Caco-2 (cell line): ENCODE measurements around the gene CAMK2G. TPM values are rescaled to one million over a fixed set of nuclear protein-coding genes. Genes with fewer than 3 reads are reported as not detected.

ENCODE experiments used
- BruUV-seq: library from RNA; stranded (reverse); fragments of 400-500 nt; replicated peaks from 2 replicates; lab custom pipeline; 2021; lab: Mats Ljungman, UMichigan
- CTCF ChIA-PET: fragments of 300-600 bp; sonication (Branson Sonifier 250); formaldehyde crosslinking; loops from one replicate; lab custom pipeline; 2022; ENCODE audit warnings: antibody characterized with exemption; lab: Charles Lee
- POLR2A ChIA-PET: fragments of 300-600 bp; sonication (Branson Sonifier 250); formaldehyde crosslinking; loops from one replicate; lab custom pipeline; 2022; ENCODE audit warnings: antibody characterized with exemption; lab: Charles Lee
- DNase-seq, 2 experiments: peaks; one replicate each; pipeline versions ENCODE4 v3.0.0 to v3.0.0-alpha.2; 2020 to 2022
- H3K27me3 ChIP-seq: replicated peaks from 2 replicates; pipeline ENCODE4 v1.6.0; 2011; ENCODE audit warnings: low read length; ENCODE audit not compliant: control insufficient read depth, insufficient read depth
- H3K36me3 ChIP-seq: 2 replicates; pipeline ENCODE4 v1.5.1; 2011; ENCODE audit warnings: low read length; ENCODE audit not compliant: control insufficient read depth, insufficient read depth
- H3K4me1 ChIP-seq: fragments of 250-450 bp; sonication (Bioruptor Pico); 2 replicates; pipeline ENCODE4 v1.5.1; 2020; ENCODE audit warnings: mild to moderate bottlenecking
- H3K4me3 ChIP-seq: 2 replicates; pipeline ENCODE4 v1.5.1; 2011; ENCODE audit warnings: low read depth, mild to moderate bottlenecking, control low read depth, low read length
- H3K9me3 ChIP-seq: fragments of 250-450 bp; sonication (Bioruptor Pico); 2 replicates; pipeline ENCODE4 v1.5.1; 2020; ENCODE audit warnings: mild to moderate bottlenecking, moderate library complexity
- H3K27ac Mint-ChIP-seq: one replicate; pipeline ENCODE4 v1.8.0; 2022; ENCODE audit warnings: mixed read lengths; ENCODE audit not compliant: unreplicated experiment
- H3K27me3 Mint-ChIP-seq: one replicate; pipeline ENCODE4 v1.8.0; 2022; ENCODE audit warnings: mixed read lengths; ENCODE audit not compliant: insufficient read depth, unreplicated experiment
- H3K36me3 Mint-ChIP-seq: one replicate; pipeline ENCODE4 v1.8.0; 2022; ENCODE audit warnings: mild to moderate bottlenecking, mixed read lengths; ENCODE audit not compliant: insufficient read depth, unreplicated experiment
- H3K4me1 Mint-ChIP-seq: one replicate; pipeline ENCODE4 v1.8.0; 2022; ENCODE audit warnings: low read depth, mixed read lengths; ENCODE audit not compliant: unreplicated experiment
- H3K4me3 Mint-ChIP-seq: one replicate; pipeline ENCODE4 v1.8.0; 2022; ENCODE audit warnings: mild to moderate bottlenecking, moderate library complexity, mixed read lengths; ENCODE audit not compliant: unreplicated experiment
- H3K9me3 Mint-ChIP-seq: one replicate; pipeline ENCODE4 v1.8.0; 2022; ENCODE audit warnings: mixed read lengths; ENCODE audit not compliant: unreplicated experiment
- CTCF ChIP-seq, 2 experiments: fragments of 200-600 bp in 1 of 2; IDR thresholded peaks; 1 replicate in 1 of 2; 2 replicates in 1 of 2; pipeline versions ENCODE4 v1.5.1 to v1.8.0; 2011 to 2022; ENCODE audit warnings: antibody characterized with exemption in 1 of 2, control low read depth in 1 of 2, inconsistent platforms in 1 of 2, low read depth in 1 of 2, low read length in 1 of 2, mild to moderate bottlenecking in 1 of 2, moderate library complexity in 1 of 2; ENCODE audit not compliant: insufficient read depth in 1 of 2, severe bottlenecking in 1 of 2, unreplicated experiment in 1 of 2
- intact Hi-C: fragments of 100-400 bp; cut with micrococcal nuclease; formaldehyde crosslinking; loops from one replicate; pipeline ENCODE4 v1.10.0; 2022; ENCODE audit not compliant: unreplicated experiment
- total RNA-seq: library from RNA; stranded (reverse); gene quantifications from 2 replicates; pipeline ENCODE4 v1.2.3, GENCODE V29; 2022

CAMK2G gene
- total RNA-seq, 1 experiment from 2014 or later, result 78.8 TPM

DNA sequence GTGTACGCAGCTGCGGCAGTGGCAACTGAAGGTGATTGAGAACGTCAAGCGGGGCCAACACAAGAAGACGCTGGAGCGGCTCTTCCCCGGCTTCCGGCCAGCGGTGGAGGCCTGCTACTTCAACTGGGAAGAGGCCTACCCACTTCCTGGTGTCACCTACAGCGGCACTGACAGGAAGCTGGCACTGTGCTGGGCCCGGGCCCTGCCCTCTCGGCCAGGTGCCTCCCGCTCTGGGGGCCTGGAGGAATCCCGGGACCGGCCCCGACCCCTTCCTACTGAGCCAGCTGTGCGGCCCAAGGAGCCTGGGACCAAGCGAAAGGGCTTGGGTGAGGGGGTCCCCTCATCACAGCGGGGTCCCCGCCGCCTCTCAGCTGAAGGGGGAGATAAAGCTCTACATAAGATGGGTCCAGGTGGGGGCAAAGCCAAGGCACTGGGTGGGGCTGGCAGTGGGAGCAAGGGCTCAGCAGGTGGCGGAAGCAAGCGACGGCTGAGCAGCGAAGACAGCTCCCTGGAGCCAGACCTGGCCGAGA is 82.4 kb downstream of the CAMK2G start:
- DNase-seq, result no peak
- Histone ChIP-seq H3K4me1 (no peaks in the 10 kb centered on the region), H3K4me3 (no peak overlapping the region), H3K36me3 (peaks cover 1% of the 10 kb centered on the region), H3K27me3 (no peaks in the 10 kb centered on the region), H3K9me3 (no peaks in the 10 kb centered on the region)
- no peak overlapping the region for H3K4me3 Mint-ChIP-seq
- no peaks in the 10 kb centered on the region for H3K27me3 Mint-ChIP-seq
- no peaks in the 10 kb centered on the region for H3K9me3 Mint-ChIP-seq
- POLR2A ChIA-PET, result no interaction called here
- H3K4me1 Mint-ChIP-seq, result no peaks in the 10 kb centered on the region
- H3K27ac Mint-ChIP-seq, result no peak overlapping the region
- CTCF ChIA-PET, result no interaction called here
- no TSS peak for BruUV-seq
- H3K36me3 Mint-ChIP-seq, result peaks cover 67% of the 10 kb centered on the region
- no peak for TF ChIP-seq CTCF (IDR thresholded peaks at IDR 0.05; ENCODE audit: insufficient read depth in 1 of 2, low read depth in 1 of 2, low read length in 1 of 2, severe bottlenecking in 1 of 2, unreplicated experiment in 1 of 2)
- intact Hi-C loops, result no loop called here

- ChIA-PET CTCF (no interaction called here), POLR2A (no interaction called here)
- Mint-ChIP-seq H3K27me3 (no peaks in the 10 kb centered on the region), H3K27ac (no peak overlapping the region), H3K36me3 (peaks cover 70% of the 10 kb centered on the region), H3K4me3 (no peak overlapping the region), H3K4me1 (no peaks in the 10 kb centered on the region), H3K9me3 (no peaks in the 10 kb centered on the region)
- intact Hi-C loops, result no loop called here
- Histone ChIP-seq H3K36me3 (peaks cover 1% of the 10 kb centered on the region), H3K9me3 (no peaks in the 10 kb centered on the region), H3K27me3 (no peaks in the 10 kb centered on the region), H3K4me1 (no peaks in the 10 kb centered on the region; the same call in 1 of the 2 replicates), H3K4me3 (no peak overlapping the region)
- no TSS peak for BruUV-seq
- TF ChIP-seq CTCF (IDR thresholded peaks at IDR 0.05; ENCODE audit: insufficient read depth in 1 of 2, low read depth in 1 of 2, low read length in 1 of 2, severe bottlenecking in 1 of 2, unreplicated experiment in 1 of 2), result no peak
- DNase-seq, result no peak
Observed at GRCh38 chr10:73790886-73791625, 83.3 kb downstream of the CAMK2G start.

DNA sequence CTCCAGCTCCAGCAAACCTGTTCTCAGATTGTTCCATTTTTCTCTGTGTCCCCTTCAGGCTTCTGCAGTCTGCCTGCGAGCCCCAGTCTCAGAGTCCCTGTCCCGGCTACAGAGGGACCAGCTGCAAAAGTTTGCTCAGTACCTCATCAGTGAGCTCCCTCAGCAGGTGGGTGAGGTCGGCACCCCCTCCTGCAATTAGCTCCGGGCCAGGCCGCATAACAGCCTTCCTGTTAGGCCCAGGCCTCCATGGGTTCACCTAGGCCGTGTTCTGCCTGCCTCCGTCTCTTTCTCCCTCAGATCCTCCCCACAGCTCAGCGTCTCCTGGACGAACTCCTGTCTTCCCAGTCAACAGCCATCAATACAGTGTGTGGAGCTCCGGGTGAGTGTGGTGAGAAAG is 84.7 kb downstream of the CAMK2G start:
- H3K36me3 Mint-ChIP-seq, result peaks cover 66% of the 10 kb centered on the region
- BruUV-seq, result no TSS peak
- Histone ChIP-seq H3K4me3 (no peak overlapping the region), H3K36me3 (peaks cover 1% of the 10 kb centered on the region), H3K9me3 (no peaks in the 10 kb centered on the region), H3K27me3 (no peaks in the 10 kb centered on the region), H3K4me1 (no peaks in the 10 kb centered on the region; the same call in 1 of the 2 replicates)
- ChIA-PET POLR2A (no interaction called here), CTCF (interaction anchor here (0.6 kb wide), 1 partner anchor 189 kb away, joined by 3 read pairs; no protein-coding TSS in a partner anchor)
- intact Hi-C loops, result loop anchor here (5.0 to 10.0 kb wide), 2 partner anchors 47 to 85 kb away; partner anchors contain the start of genes CAMK2G and SEC24C
- H3K9me3 Mint-ChIP-seq, result no peaks in the 10 kb centered on the region
- H3K4me1 Mint-ChIP-seq, result no peaks in the 10 kb centered on the region
- TF ChIP-seq CTCF (IDR thresholded peaks at IDR 0.05; ENCODE audit: insufficient read depth in 1 of 2, low read depth in 1 of 2, low read length in 1 of 2, severe bottlenecking in 1 of 2, unreplicated experiment in 1 of 2), result no peak
- no peaks in the 10 kb centered on the region for H3K27me3 Mint-ChIP-seq
- DNase-seq, result no peak
- H3K27ac Mint-ChIP-seq, result no peak overlapping the region
- H3K4me3 Mint-ChIP-seq, result no peak overlapping the region
